K562 (cell line): ENCODE measurements around the gene NHLH1. TPM values are rescaled to one million over a fixed set of nuclear protein-coding genes. Genes with fewer than 3 reads are reported as not detected.

ENCODE experiments used
- ZBTB40 ChIP-seq, 2 experiments: fragments of 450-650 bp in 1 of 2; sonication (generic) in 1 of 2; formaldehyde crosslinking in 1 of 2; IDR thresholded peaks; 2 replicates each; pipeline versions ENCODE4 v1.7.1 to v1.9.0; 2016 to 2022; ENCODE audit warnings: inconsistent platforms in 1 of 2, mild to moderate bottlenecking in 1 of 2, missing genetic modification reagents in 1 of 2
- polyA plus RNA-seq, 8 experiments: library from polyadenylated mRNA; depleted of rRNA in 4 of 8; stranded (reverse) in 5 of 8; unstranded in 3 of 8; fragments of >200 nt; fragmentation: Nextera tagmentation in 2 of 8; fragmentation: Illumina TruSeq in 1 of 8; extraction: Ambion mirVana in 2 of 8; extraction: Trizol in 1 of 8; gene quantifications; 2 replicates each; pipeline versions ENCODE4 v1.2.1 to v1.2.3, GENCODE V29; 2011 to 2014; ENCODE audit warnings: inconsistent platforms in 1 of 8, missing spikeins in 1 of 8
- total RNA-seq, 7 experiments: library from RNA; depleted of rRNA in 6 of 7; stranded (reverse); fragments of >200 nt in 6 of 7; fragmentation: Illumina TruSeq in 2 of 7; extraction: Trizol in 2 of 7; gene quantifications; 2 replicates each; pipeline versions ENCODE4 v1.2.1 to v1.2.3, GENCODE V29; 2011 to 2021; ENCODE audit warnings: low replicate concordance in 1 of 7

Gene NHLH1
- total and polyA plus RNA-seq, 9 of the 15 experiments (the other 6 are each of a cell fraction or from before 2014, with no cell fraction given): 0.09 to 1.3 (median 0.35) TPM; not detected in 1

- peak; percentile 84 for TF ChIP-seq ZBTB40 (IDR thresholded peaks at IDR 0.05)
- peak; percentile 83 for TF ChIP-seq ZBTB40 (CRISPR knock-in tag; IDR thresholded peaks at IDR 0.05)
- TF ChIP-seq, all 486 proteins: peak for 2
Measured at GRCh38 chr1:160346463-160346862, 20.4 kb upstream of the NHLH1 start (continued).
